GM21528 (cell line): ENCODE results near the gene PRAMEF1.
"Not testable (repeated sequence)": the region's sequence is repeated elsewhere in the genome, so short reads cannot be mapped to it uniquely, and the experiment has no call there.

Experiments
- ATAC-seq: cut with Tn5 transposase; IDR thresholded peaks from one replicate; pipeline ENCODE4 v1.9.1; 2021; ENCODE audit warnings: mild to moderate bottlenecking, moderate library complexity; ENCODE audit not compliant: unreplicated experiment, low FRiP score

The PRAMEF1 gene, protein sequence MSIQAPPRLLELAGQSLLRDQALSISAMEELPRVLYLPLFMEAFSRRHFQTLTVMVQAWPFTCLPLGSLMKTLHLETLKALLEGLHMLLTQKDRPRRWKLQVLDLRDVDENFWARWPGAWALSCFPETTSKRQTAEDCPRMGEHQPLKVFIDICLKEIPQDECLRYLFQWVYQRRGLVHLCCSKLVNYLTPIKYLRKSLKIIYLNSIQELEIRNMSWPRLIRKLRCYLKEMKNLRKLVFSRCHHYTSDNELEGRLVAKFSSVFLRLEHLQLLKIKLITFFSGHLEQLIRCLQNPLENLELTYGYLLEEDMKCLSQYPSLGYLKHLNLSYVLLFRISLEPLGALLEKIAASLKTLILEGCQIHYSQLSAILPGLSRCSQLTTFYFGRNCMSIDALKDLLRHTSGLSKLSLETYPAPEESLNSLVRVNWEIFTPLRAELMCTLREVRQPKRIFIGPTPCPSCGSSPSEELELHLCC

GRCh38 chr1:12791097-12791496 is at the start of gene PRAMEF1:
Gene PRAMEF1 (plus strand): TSS chr1:12791397. CDS start chr1:12793228, 1,831 bp downstream.
- ATAC-seq = not testable (repeated sequence)

- ATAC-seq = no peak
Measured at GRCh38 chr1:12741946-12742345, 49.3 kb upstream of the PRAMEF1 start.

DNA sequence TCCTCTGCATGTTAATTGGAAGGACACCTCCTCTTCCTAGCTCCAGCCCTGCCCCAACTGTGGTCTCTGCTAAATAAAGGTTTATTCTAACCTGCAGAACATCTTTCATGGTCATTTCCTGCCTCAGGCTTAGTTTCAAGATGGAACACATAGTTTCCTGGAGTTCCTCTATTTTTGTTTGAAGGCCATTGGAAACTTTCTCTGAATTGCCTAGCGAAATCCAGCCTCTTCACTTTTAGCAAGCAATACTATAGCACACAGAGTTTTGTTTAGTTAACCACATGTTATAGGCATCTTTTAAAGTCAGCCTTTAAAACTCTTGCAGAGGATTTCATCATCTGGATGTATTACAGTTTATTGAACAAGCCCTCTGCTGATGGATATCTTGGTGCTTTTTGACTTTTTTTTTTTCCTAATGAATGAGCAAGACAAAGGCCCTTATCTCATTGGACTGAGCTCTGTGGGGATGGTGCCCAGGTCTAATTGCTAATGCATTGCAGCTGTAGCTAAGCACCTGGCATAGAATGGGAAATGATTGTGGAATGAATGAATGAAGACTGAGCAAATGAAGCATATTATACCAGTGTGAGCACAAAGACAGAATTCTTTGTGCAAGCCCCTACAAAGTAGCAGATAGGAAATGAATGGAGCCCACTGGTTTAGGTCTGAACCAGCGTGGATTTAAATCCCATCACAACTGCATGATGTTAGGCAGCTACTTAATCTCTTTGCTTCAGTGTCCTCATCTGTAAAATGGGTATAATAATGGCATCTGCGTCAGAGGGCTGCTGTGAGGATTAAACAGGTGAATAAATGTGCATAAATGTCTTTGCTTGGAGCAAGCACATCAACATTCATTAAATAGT is 45.8 kb upstream of the PRAMEF1 start:
- ATAC-seq = no peak

GRCh38 chr1:12745992-12746323 is 45.2 kb upstream of the PRAMEF1 start, which contains the start of gene CFAP107:
Gene CFAP107 (plus strand): TSS chr1:12746200. CDS start chr1:12746431, 231 bp downstream.
- no peak for ATAC-seq

DNA sequence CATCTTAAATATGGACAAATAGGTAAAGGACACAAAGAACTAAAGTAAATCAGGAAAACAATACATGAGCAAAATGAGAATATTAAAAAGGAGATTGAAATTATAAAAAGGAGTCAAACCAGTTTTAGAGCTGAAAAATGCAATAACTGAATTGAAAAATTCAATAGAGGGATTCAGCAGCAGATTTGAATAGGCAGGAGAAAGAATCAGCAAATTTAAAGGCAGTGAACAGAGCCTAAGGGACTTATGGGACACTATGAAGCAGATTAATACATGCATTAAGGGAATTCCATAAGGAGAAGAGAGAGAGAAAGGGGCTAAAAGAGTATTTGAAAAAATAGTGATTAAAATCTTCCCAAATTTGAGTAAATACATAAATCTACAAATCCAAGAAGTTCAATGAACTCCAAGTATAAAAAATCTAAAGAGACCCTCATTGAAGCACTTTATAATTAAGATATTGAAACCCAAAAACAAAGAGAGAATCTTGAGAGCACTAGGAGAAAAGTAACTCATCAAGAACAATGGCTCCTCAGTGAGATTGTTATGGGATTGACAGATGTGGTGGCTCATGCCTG is 42.3 kb upstream of the PRAMEF1 start:
- ATAC-seq = no peak

- no peak for ATAC-seq
Measured at GRCh38 chr1:12754738-12755137, 36.5 kb upstream of the PRAMEF1 start.

GRCh38 chr1:12756273-12756672 is 34.9 kb upstream of the PRAMEF1 start:
- no peak for ATAC-seq

DNA sequence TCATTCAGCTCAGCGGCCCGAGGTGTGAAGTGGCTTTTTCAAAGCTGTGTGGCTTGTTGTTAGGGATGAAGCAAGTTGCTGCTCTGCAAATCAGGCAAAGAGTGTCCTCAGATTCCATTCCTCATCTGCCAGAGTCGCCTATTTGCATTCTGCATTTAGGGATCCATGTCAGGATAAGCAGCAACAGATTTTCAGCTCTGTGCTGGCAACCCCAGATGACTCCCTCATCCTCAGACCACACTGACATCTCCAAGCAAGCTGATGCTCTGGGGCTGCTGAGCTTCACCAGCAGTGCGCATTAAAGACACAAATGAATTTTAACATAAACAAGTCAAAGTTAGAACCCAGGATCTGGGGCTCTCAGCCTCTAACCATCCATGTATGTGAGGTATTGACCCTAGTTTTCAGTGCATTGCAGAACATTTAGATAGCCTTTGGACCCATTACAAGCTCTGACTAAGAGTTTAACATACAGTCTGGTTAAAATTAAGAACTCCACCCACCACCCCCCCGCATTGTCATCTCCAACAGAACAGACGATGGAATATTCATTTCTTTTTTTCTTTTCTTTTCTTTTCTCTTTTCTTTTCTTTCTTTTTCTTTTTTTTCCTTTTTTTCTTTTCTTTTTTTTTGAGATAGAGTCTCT is 34.3 kb upstream of the PRAMEF1 start:
- no peak for ATAC-seq

DNA sequence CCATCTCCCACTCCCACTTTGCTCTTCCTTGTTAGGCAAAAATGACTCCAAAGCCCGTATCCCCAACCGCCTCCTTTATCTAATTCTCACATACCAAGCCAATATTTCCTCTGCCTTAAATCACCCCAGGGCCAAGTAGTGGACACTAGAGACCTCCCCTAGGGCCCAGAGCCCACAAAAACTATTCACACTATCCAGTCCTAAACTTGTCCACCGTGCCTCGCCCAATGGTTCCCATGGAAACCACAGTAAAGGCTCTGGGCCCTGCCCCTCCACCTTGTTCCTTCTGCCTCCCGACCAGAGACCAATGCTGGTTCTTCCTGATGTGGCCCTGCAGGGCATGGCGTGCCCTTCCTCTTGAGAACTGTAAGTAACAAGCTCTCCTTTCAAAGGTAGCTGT is 33.4 kb upstream of the PRAMEF1 start:
- ATAC-seq = no peak

- no peak for ATAC-seq
Measured at GRCh38 chr1:12760256-12760795, 30.9 kb upstream of the PRAMEF1 start.

GRCh38 chr1:12761781-12762180 is 29.4 kb upstream of the PRAMEF1 start:
- no peak for ATAC-seq

GRCh38 chr1:12762766-12763165 is 28.4 kb upstream of the PRAMEF1 start:
- ATAC-seq = no peak

GRCh38 chr1:12763479-12763878 is 27.7 kb upstream of the PRAMEF1 start:
- ATAC-seq = no peak

GRCh38 chr1:12764016-12764415 is 27.2 kb upstream of the PRAMEF1 start:
- no peak for ATAC-seq

DNA sequence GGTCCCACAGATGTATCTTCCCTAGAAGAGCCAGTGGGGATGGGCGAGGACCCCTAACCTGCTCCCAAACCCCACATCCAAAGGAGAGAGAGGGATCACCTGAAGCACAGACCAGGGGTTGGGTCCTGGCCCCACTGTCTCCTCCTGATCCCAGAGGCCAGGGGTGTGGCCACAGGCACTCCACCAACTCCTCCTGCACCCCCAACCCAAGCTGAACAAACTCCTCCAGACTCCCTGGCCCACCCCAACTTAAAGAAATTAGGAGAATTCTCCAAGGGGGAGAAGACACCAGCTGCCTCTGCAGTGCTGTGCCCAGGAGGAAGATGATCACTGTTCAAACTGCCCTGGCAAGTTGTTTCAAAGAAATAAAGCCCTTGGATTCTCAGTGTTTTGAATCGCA is 22.2 kb upstream of the PRAMEF1 start:
- ATAC-seq = no peak

- ATAC-seq = no peak
Measured at GRCh38 chr1:12769976-12770505, 21.2 kb upstream of the PRAMEF1 start.

DNA sequence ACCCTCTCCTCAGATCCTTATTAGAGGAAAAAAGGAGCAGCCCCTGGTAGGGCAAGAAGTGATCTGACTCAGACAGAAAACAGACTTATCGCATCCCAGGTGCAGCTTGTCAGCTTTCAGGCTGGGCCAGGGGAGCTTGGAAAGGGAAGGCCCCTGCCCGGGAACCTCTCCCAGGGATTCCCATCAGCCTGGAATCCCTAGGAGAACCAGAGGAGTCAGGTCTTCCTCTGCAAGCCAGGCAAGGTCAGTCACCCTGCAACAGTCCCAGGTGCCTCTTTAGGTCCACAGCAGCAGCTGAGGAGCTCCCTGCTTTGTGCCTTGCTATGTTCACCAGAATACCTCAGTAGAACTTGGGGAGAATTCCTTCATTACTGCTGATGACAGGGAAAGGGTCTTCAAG is 20.6 kb upstream of the PRAMEF1 start:
- no peak for ATAC-seq

DNA sequence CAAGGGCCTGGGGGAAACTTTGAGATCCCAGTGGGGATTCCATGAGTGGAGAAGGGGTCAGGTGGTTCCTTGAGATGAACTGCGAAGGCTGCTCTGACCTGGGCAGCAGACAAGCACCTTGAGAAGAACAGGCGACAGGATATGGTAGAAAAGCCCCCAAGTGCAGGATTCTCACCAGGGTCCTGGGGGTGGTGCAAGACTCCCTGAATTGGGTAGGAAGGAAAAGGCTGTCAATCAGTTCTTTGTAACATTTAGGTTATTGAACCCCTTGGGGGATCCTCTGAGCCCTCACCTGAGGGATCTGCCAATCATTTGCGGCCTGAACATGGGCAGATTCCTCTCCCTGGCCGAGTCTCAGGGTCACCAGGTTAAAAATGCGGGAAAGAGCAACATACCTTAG is 20.0 kb upstream of the PRAMEF1 start:
- no peak for ATAC-seq

- ATAC-seq = no peak
Measured at GRCh38 chr1:12772520-12772919, 18.7 kb upstream of the PRAMEF1 start.

DNA sequence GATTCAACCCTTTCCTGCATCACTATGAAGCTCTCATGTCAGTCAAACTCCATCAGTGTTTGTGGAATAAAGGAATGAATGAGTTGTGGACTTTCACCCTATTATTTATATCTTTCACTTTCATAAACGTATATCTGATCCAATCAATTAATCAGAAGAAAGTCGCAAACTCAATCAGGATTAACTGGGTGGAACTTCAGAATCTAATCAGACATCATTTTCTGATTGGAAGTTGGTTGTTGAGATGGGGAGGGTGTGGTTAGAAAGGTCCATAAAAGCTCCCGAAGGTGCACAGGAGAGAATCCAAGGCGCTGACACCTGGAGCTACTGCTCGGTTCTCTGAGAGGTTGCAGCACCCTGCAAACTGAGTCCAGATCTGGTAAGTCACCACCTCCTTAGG is 17.8 kb upstream of the PRAMEF1 start, which contains the start of gene PRAMEF12:
Gene PRAMEF12 (plus strand): TSS at position 301 of the 400 bp plus-strand sequence. CDS start 1,130 bp downstream, outside the sequence.
- no peak for ATAC-seq
